Bone marrow (tissue), 2 donors: Measurements from ENCODE around the gene PP2D1.
A peak's percentile ranks its signal among the peaks of the same experiment; 100 is the strongest.
"Not testable (repeated sequence)": the region's sequence is repeated elsewhere in the genome, so short reads cannot be mapped to it uniquely, and the experiment has no call there.

ENCODE experiments used
- DNase-seq, 2 donors: peaks; one replicate each; lab custom pipeline; 2025; lab: John Stamatoyannopoulos, UW

PP2D1 gene

GRCh38 chr3:20012164-20012563 is at the start of gene PP2D1:
PP2D1 (minus strand) TSS chr3:20012264; CDS start chr3:20012072, 192 bp downstream.
- DNase-seq: no peak

GRCh38 chr3:20060974-20061685 is 49.1 kb upstream of the PP2D1 start:
- peak in 1 of 2 donors; percentile 70 for DNase-seq

GRCh38 chr3:20059929-20060328 is 47.9 kb upstream of the PP2D1 start:
- DNase-seq: no peak

- no peak for DNase-seq
Measured at GRCh38 chr3:20057612-20058180, 45.6 kb upstream of the PP2D1 start.

- DNase-seq: no peak
Measured at GRCh38 chr3:20056725-20057611, 44.9 kb upstream of the PP2D1 start.

GRCh38 chr3:20055842-20056241 is 43.8 kb upstream of the PP2D1 start:
- DNase-seq: no peak

- DNase-seq: no peak
Measured at GRCh38 chr3:20055020-20055775, 43.1 kb upstream of the PP2D1 start.

GRCh38 chr3:20054549-20054987 is 42.5 kb upstream of the PP2D1 start:
- peak; percentile 22 to 97 for DNase-seq

- no peak for DNase-seq
Measured at GRCh38 chr3:20052851-20053250, 40.8 kb upstream of the PP2D1 start.

- no peak for DNase-seq
Measured at GRCh38 chr3:20051123-20051806, 39.2 kb upstream of the PP2D1 start.

- peak in 1 of 2 donors; percentile 25 for DNase-seq
Measured at GRCh38 chr3:20047976-20048883, 36.2 kb upstream of the PP2D1 start.

- DNase-seq: no peak
Measured at GRCh38 chr3:20047341-20047779, 35.3 kb upstream of the PP2D1 start.

GRCh38 chr3:20046556-20046955 is 34.5 kb upstream of the PP2D1 start:
- DNase-seq: no peak

GRCh38 chr3:20045141-20045540 is 33.1 kb upstream of the PP2D1 start:
- not testable (repeated sequence) for DNase-seq

- DNase-seq: no peak
Measured at GRCh38 chr3:20043825-20044224, 31.8 kb upstream of the PP2D1 start.

GRCh38 chr3:20043396-20043795 is 31.3 kb upstream of the PP2D1 start:
- peak; percentile 7 to 74 for DNase-seq

- no peak for DNase-seq
Measured at GRCh38 chr3:20042331-20042730, 30.3 kb upstream of the PP2D1 start.

- DNase-seq: peak; percentile 43 to 50
Measured at GRCh38 chr3:20041197-20041780, 29.2 kb upstream of the PP2D1 start.

- peak; percentile 24 to 42 for DNase-seq
Measured at GRCh38 chr3:20040548-20041196, 28.6 kb upstream of the PP2D1 start.
